ENCODE results near the gene FGD6.
"Not testable (repeated sequence)": the region's sequence is repeated elsewhere in the genome, so short reads cannot be mapped to it uniquely, and the experiment has no call there.

Gene FGD6

DNA sequence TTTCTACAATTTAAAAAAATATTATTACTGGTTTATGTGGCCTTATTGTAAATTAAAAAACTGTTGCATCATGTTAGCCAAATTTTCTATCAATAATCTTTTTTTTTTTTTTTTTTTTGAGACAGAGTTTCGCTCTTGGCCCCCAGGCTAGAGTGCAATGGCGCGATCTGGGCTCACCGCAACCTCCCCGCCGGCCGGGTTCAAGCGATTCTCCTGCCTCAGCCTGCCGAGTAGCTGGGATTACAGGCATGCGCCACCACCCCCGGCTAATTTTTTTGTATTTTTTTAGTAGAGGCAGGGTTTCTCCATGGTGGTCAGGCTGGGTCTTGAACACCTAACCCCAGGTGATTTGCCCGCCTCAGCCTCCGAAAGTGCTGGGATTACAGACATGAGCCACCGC, 16.9 kb upstream of the FGD6 start:
- H2BK5ac ChIP-seq (ENCODE audit: low read length); H2AK5ac ChIP-seq (ENCODE audit: low read length); H3K18ac ChIP-seq (ENCODE audit: low read length); H3K27ac ChIP-seq (ENCODE audit: low read depth, low read length); H3K4me1 ChIP-seq (ENCODE audit: control insufficient read depth, low read depth, low read length); H3K27me3 ChIP-seq (ENCODE audit: insufficient read depth, low read length, poor library complexity); H4K8ac ChIP-seq (ENCODE audit: low read depth, low read length); DNase-seq; H3K4ac ChIP-seq (ENCODE audit: low read depth, low read length); H3K9ac ChIP-seq (ENCODE audit: low read length); H3K4me3 ChIP-seq (ENCODE audit: low read length); H2BK120ac ChIP-seq (ENCODE audit: low read depth, low read length); H3K36me3 ChIP-seq (ENCODE audit: control insufficient read depth, insufficient read depth, low read length); H3K79me1 ChIP-seq (ENCODE audit: low read length); H3K4me2 ChIP-seq (ENCODE audit: low read length); H3K23ac ChIP-seq (ENCODE audit: low read length); H2BK15ac ChIP-seq (replicated peaks; ENCODE audit: low read depth); H3K56ac ChIP-seq (ENCODE audit: low read length); H4K5ac ChIP-seq (ENCODE audit: low read length): not testable (repeated sequence)
- WGBS (ENCODE audit: extremely low coverage, insufficient coverage, low lambda C conversion rate), result no CpG with 5 or more reads among the region's 14 CpGs
- H3K79me2 ChIP-seq (ENCODE audit: control insufficient read depth, insufficient read depth, low read length), result peaks cover 19% of the 10 kb centered on the region

DNA sequence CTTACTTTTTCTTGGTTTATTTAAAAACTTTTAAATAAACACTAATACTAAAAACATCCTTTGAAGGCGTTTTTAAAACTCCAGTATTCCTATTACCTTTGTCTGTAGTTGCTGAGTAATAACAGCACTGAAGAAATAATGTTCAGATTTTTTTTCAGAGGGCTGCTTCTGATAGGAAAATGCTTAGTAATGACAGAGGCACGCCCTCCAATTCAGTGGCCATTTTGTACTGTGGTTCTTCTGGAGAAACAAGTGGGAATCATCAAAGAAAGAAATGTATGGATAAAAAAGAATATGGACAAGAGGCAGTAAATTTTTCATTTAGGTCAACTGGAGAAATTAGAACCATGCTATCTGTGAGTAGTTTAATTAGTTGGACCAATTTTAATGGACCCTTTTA, 13.9 kb upstream of the FGD6 start:
- H3K27ac ChIP-seq (ENCODE audit: low read depth, low read length), result no peak overlapping the region
- H3K18ac ChIP-seq (ENCODE audit: low read length), result no peak overlapping the region
- no peak overlapping the region for H2AK5ac ChIP-seq (ENCODE audit: low read length)
- H4K5ac ChIP-seq (ENCODE audit: low read length), result no peak overlapping the region
- H2BK120ac ChIP-seq (ENCODE audit: low read depth, low read length), result no peak overlapping the region
- H3K27me3 ChIP-seq (ENCODE audit: insufficient read depth, low read length, poor library complexity), result no peaks in the 10 kb centered on the region
- H3K9ac ChIP-seq (ENCODE audit: low read length), result no peak overlapping the region
- H3K4me1 ChIP-seq (ENCODE audit: control insufficient read depth, low read depth, low read length), result no peaks in the 10 kb centered on the region
- WGBS (ENCODE audit: extremely low coverage, insufficient coverage, low lambda C conversion rate), result no CpG with 5 or more reads among the region's 2 CpGs
- no peak for DNase-seq
- H3K4ac ChIP-seq (ENCODE audit: low read depth, low read length), result no peak overlapping the region
- no peaks in the 10 kb centered on the region for H3K36me3 ChIP-seq (ENCODE audit: control insufficient read depth, insufficient read depth, low read length)
- no peak overlapping the region for H4K8ac ChIP-seq (ENCODE audit: low read depth, low read length)
- H3K56ac ChIP-seq (ENCODE audit: low read length), result no peak overlapping the region
- no peak overlapping the region for H3K4me2 ChIP-seq (ENCODE audit: low read length)
- peaks cover 13% of the 10 kb centered on the region for H3K79me2 ChIP-seq (ENCODE audit: control insufficient read depth, insufficient read depth, low read length)
- H3K79me1 ChIP-seq (ENCODE audit: low read length), result no peaks in the 10 kb centered on the region
- no peak overlapping the region for H2BK15ac ChIP-seq (replicated peaks; ENCODE audit: low read depth)
- no peak overlapping the region for H3K4me3 ChIP-seq (ENCODE audit: low read length)
- no peak overlapping the region for H3K23ac ChIP-seq (ENCODE audit: low read length)
- H2BK5ac ChIP-seq (ENCODE audit: low read length), result no peak overlapping the region

DNA sequence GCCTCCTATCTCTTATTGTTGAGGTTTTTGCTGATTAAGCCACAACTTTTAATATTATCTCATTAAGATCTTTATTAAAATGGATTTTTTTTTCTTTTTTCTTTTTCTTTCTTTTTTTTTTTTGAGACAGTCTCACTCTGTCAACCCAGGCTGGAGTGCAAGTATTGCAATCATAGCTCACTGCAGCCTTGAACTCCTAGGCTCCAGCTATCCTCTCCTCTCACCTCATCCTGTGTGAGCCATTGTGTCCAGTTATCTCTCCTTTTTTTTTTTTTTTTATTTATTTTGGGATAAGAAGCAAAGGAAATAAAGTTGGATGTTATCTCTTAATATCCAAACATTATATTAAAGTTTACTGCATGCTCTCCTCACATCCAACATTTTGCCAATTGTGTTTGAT, 13.0 kb upstream of the FGD6 start:
- no peak overlapping the region for H3K27ac ChIP-seq (ENCODE audit: low read depth, low read length)

DNA sequence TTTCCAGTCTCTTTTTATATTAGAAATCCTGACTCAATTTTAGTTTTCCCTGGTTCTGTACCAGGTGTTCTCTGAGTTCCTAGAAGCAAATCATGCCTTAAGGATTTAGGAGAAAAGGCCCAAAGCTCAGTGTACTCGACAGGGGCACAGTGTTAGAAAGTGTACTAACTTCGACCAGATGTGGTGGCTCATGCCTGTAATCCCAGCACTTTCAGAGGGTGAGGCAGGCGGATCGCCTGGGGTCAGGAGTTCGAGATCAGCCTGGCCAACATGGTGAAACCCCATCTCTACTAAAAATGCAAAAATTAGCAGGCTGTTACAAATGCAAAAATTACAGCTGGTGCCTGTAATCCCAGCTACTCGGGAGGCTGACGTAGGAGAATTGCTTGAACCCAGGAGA, 12.4 kb upstream of the FGD6 start:
- H2BK15ac ChIP-seq (replicated peaks; ENCODE audit: low read depth), result no peak overlapping the region
- no peak overlapping the region for H3K4ac ChIP-seq (ENCODE audit: low read depth, low read length)
- no peak overlapping the region for H3K27ac ChIP-seq (ENCODE audit: low read depth, low read length)
- H2AK5ac ChIP-seq (ENCODE audit: low read length), result no peak overlapping the region
- no peak overlapping the region for H3K18ac ChIP-seq (ENCODE audit: low read length)
- H3K36me3 ChIP-seq (ENCODE audit: control insufficient read depth, insufficient read depth, low read length), result no peaks in the 10 kb centered on the region
- H2BK5ac ChIP-seq (ENCODE audit: low read length), result no peak overlapping the region
- no peaks in the 10 kb centered on the region for H3K27me3 ChIP-seq (ENCODE audit: insufficient read depth, low read length, poor library complexity)
- H3K4me1 ChIP-seq (ENCODE audit: control insufficient read depth, low read depth, low read length), result no peaks in the 10 kb centered on the region
- H3K79me2 ChIP-seq (ENCODE audit: control insufficient read depth, insufficient read depth, low read length), result peaks cover 20% of the 10 kb centered on the region
- H3K56ac ChIP-seq (ENCODE audit: low read length), result no peak overlapping the region
- H3K4me3 ChIP-seq (ENCODE audit: low read length), result no peak overlapping the region
- DNase-seq, result no peak
- no peak overlapping the region for H4K5ac ChIP-seq (ENCODE audit: low read length)
- no CpG with 5 or more reads among the region's 7 CpGs for WGBS (ENCODE audit: extremely low coverage, insufficient coverage, low lambda C conversion rate)
- no peak overlapping the region for H3K4me2 ChIP-seq (ENCODE audit: low read length)
- H3K79me1 ChIP-seq (ENCODE audit: low read length), result no peaks in the 10 kb centered on the region
- H3K9ac ChIP-seq (ENCODE audit: low read length), result no peak overlapping the region
- no peak overlapping the region for H4K8ac ChIP-seq (ENCODE audit: low read depth, low read length)
- H3K23ac ChIP-seq (ENCODE audit: low read length), result no peak overlapping the region
- no peak overlapping the region for H2BK120ac ChIP-seq (ENCODE audit: low read depth, low read length)

More for the DNA sequence above, 13.0 kb upstream of the FGD6 start:
- no peak overlapping the region for H2AK5ac ChIP-seq (ENCODE audit: low read length)
- H2BK15ac ChIP-seq (replicated peaks; ENCODE audit: low read depth), result no peak overlapping the region
- H4K5ac ChIP-seq (ENCODE audit: low read length), result no peak overlapping the region
- no peak overlapping the region for H2BK5ac ChIP-seq (ENCODE audit: low read length)
- no peak overlapping the region for H3K56ac ChIP-seq (ENCODE audit: low read length)
- H4K8ac ChIP-seq (ENCODE audit: low read depth, low read length), result no peak overlapping the region
- no peaks in the 10 kb centered on the region for H3K79me1 ChIP-seq (ENCODE audit: low read length)
- no peaks in the 10 kb centered on the region for H3K27me3 ChIP-seq (ENCODE audit: insufficient read depth, low read length, poor library complexity)
- peaks cover 16% of the 10 kb centered on the region for H3K79me2 ChIP-seq (ENCODE audit: control insufficient read depth, insufficient read depth, low read length)
- no peak overlapping the region for H3K4me2 ChIP-seq (ENCODE audit: low read length)
- H3K9ac ChIP-seq (ENCODE audit: low read length), result no peak overlapping the region
- no peak overlapping the region for H3K23ac ChIP-seq (ENCODE audit: low read length)
- no peaks in the 10 kb centered on the region for H3K4me1 ChIP-seq (ENCODE audit: control insufficient read depth, low read depth, low read length)
- no peak for DNase-seq
- no peak overlapping the region for H3K4me3 ChIP-seq (ENCODE audit: low read length)
- H3K18ac ChIP-seq (ENCODE audit: low read length), result no peak overlapping the region
- no peaks in the 10 kb centered on the region for H3K36me3 ChIP-seq (ENCODE audit: control insufficient read depth, insufficient read depth, low read length)
- H3K4ac ChIP-seq (ENCODE audit: low read depth, low read length), result no peak overlapping the region
- H2BK120ac ChIP-seq (ENCODE audit: low read depth, low read length), result no peak overlapping the region

DNA sequence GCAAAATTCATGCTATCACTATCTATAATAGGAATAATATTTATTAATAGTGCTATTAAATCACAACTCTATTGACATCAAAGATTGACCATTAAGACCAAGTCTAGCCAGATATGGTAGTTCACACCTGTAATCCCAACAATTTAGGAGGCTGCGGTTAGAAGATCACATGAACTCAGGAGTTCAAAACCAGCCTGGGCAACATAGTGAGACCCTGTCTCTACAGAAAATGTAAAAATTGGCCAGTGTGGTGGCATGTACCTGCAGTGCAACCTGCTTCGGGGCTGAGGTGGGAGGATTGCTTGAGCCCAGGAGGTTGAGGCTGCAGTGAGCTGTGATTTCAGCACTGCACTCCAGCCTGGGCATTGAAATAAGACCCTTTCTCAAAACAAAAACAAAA, 11.3 kb upstream of the FGD6 start:
- Histone ChIP-seq H3K27ac (ENCODE audit: low read depth, low read length) (no peak overlapping the region), H2AK5ac (ENCODE audit: low read length) (no peak overlapping the region), H3K79me2 (ENCODE audit: control insufficient read depth, insufficient read depth, low read length) (peaks cover 28% of the 10 kb centered on the region), H2BK5ac (ENCODE audit: low read length) (no peak overlapping the region), H3K4ac (ENCODE audit: low read depth, low read length) (no peak overlapping the region), H3K9ac (ENCODE audit: low read length) (no peak overlapping the region), H3K79me1 (ENCODE audit: low read length) (peaks cover 6% of the 10 kb centered on the region), H2BK120ac (ENCODE audit: low read depth, low read length) (no peak overlapping the region), H3K27me3 (ENCODE audit: insufficient read depth, low read length, poor library complexity) (no peaks in the 10 kb centered on the region), H3K36me3 (ENCODE audit: control insufficient read depth, insufficient read depth, low read length) (no peaks in the 10 kb centered on the region), H3K56ac (ENCODE audit: low read length) (no peak overlapping the region), H3K18ac (ENCODE audit: low read length) (no peak overlapping the region), H3K4me1 (ENCODE audit: control insufficient read depth, low read depth, low read length) (peaks cover 2% of the 10 kb centered on the region), H3K23ac (ENCODE audit: low read length) (no peak overlapping the region), H4K8ac (ENCODE audit: low read depth, low read length) (peak overlapping the region; percentile 1), H3K4me3 (ENCODE audit: low read length) (no peak overlapping the region), H2BK15ac (replicated peaks; ENCODE audit: low read depth) (no peak overlapping the region), H3K4me2 (ENCODE audit: low read length) (no peak overlapping the region), H4K5ac (ENCODE audit: low read length) (no peak overlapping the region)
- no peak for DNase-seq
- WGBS (ENCODE audit: extremely low coverage, insufficient coverage, low lambda C conversion rate), result no CpG with 5 or more reads among the region's 2 CpGs

DNA sequence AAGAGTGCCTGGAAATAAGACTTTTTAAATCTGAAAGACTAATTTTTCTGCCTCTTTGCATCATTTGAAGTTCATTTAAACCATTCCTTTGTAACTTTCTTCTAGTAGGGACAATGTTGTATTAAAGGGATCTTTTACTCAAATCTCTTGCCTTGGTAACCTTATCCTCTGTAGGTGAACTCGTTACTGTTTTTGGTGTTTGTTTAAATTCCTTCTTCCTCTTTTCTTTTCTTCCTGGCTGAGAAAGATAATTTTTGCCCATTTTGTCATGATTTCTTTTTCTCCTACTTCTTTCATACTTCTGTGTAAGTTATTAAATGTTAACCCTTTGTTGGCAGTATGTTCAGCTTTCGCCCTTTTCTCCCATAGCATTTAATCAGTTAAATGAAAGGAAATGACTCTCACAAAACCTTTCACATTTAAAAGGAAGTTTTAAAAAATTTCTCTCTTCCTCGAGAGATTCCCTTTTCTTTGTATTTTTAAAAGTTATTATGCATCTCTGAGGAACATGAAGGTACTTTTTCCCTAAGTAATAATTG, 10.6 kb upstream of the FGD6 start:
- no peak overlapping the region for H3K23ac ChIP-seq (ENCODE audit: low read length)
- H3K4me1 ChIP-seq (ENCODE audit: control insufficient read depth, low read depth, low read length), result peaks cover 2% of the 10 kb centered on the region
- H3K4ac ChIP-seq (ENCODE audit: low read depth, low read length), result no peak overlapping the region
- H2BK120ac ChIP-seq (ENCODE audit: low read depth, low read length), result no peak overlapping the region
- H3K56ac ChIP-seq (ENCODE audit: low read length), result no peak overlapping the region
- no peak overlapping the region for H3K4me3 ChIP-seq (ENCODE audit: low read length)
- H3K18ac ChIP-seq (ENCODE audit: low read length), result no peak overlapping the region
- H3K79me2 ChIP-seq (ENCODE audit: control insufficient read depth, insufficient read depth, low read length), result peaks cover 29% of the 10 kb centered on the region
- no peaks in the 10 kb centered on the region for H3K27me3 ChIP-seq (ENCODE audit: insufficient read depth, low read length, poor library complexity)
- no peak overlapping the region for H4K5ac ChIP-seq (ENCODE audit: low read length)
- H2BK5ac ChIP-seq (ENCODE audit: low read length), result no peak overlapping the region
- WGBS (ENCODE audit: extremely low coverage, insufficient coverage, low lambda C conversion rate), result no CpG with 5 or more reads among the region's 3 CpGs
- H3K79me1 ChIP-seq (ENCODE audit: low read length), result peaks cover 6% of the 10 kb centered on the region
- no peak overlapping the region for H3K9ac ChIP-seq (ENCODE audit: low read length)
- DNase-seq, result no peak
- H3K4me2 ChIP-seq (ENCODE audit: low read length), result no peak overlapping the region
- H2BK15ac ChIP-seq (replicated peaks; ENCODE audit: low read depth), result no peak overlapping the region
- no peak overlapping the region for H4K8ac ChIP-seq (ENCODE audit: low read depth, low read length)
- H2AK5ac ChIP-seq (ENCODE audit: low read length), result no peak overlapping the region
- no peak overlapping the region for H3K27ac ChIP-seq (ENCODE audit: low read depth, low read length)
- no peaks in the 10 kb centered on the region for H3K36me3 ChIP-seq (ENCODE audit: control insufficient read depth, insufficient read depth, low read length)

Measured in mesendoderm (in vitro differentiated cells).